C4-2B (cell line): Measurements from ENCODE around the gene PTPN2.

Experiments
- CTCF ChIP-seq: fragments of 450-650 bp; conservative IDR thresholded peaks from 2 replicates; pipeline ENCODE4 v1.5.1; 2017; ENCODE audit warnings: mild to moderate bottlenecking
- ZFX ChIP-seq: fragments of 450-650 bp; IDR thresholded peaks from 2 replicates; pipeline ENCODE4 v1.6.1; 2017

- TF ChIP-seq CTCF (no peak), ZFX (no peak)
These were observed 11.6 kb downstream of the PTPN2 start for GRCh38 chr18:12872408-12872807.
